ENCODE data around the gene ARHGAP31.

GRCh38 chr3:119409844-119410243, 115.7 kb downstream of the ARHGAP31 start:
- TF ChIP-seq CTCF (IDR thresholded peaks at IDR 0.05; ENCODE audit: low read depth, low read length, missing input control) (no peak), ATF3 (IDR thresholded peaks at IDR 0.05) (no peak), MAX (IDR thresholded peaks at IDR 0.05) (no peak), JUND (IDR thresholded peaks at IDR 0.05) (no peak), RAD21 (IDR thresholded peaks at IDR 0.05) (no peak), REST (IDR thresholded peaks at IDR 0.05) (no peak), FOXA1 (IDR thresholded peaks at IDR 0.05) (no peak), TAF1 (conservative IDR thresholded peaks at IDR 0.05) (no peak), GABPA (IDR thresholded peaks at IDR 0.05 in 1 of 2, conservative IDR thresholded peaks at IDR 0.05 in 1 of 2) (no peak), EGR1 (IDR thresholded peaks at IDR 0.05; ENCODE audit: low read depth in 2 of 2) (no peak), SP1 (IDR thresholded peaks at IDR 0.05) (no peak), ZBTB33 (IDR thresholded peaks at IDR 0.05) (no peak), HNF4G (IDR thresholded peaks at IDR 0.05) (no peak), YY1 (IDR thresholded peaks at IDR 0.05) (no peak)
